Medulla oblongata (tissue), 1 donor: ENCODE data around the gene CLN5.
"Not testable (repeated sequence)": the region's sequence is repeated elsewhere in the genome, so short reads cannot be mapped to it uniquely, and the experiment has no call there.

ENCODE experiments used
- DNase-seq: peaks from one replicate; pipeline ENCODE4 v3.0.0-alpha.2; 2015; ENCODE audit errors: extremely low spot score

CLN5 gene

GRCh38 chr13:76991796-76992547 is at the start of gene CLN5:
CLN5 (plus strand) TSS chr13:76992081; CDS start chr13:76992099, 18 bp downstream.
- DNase-seq = peak; percentile 95

DNA sequence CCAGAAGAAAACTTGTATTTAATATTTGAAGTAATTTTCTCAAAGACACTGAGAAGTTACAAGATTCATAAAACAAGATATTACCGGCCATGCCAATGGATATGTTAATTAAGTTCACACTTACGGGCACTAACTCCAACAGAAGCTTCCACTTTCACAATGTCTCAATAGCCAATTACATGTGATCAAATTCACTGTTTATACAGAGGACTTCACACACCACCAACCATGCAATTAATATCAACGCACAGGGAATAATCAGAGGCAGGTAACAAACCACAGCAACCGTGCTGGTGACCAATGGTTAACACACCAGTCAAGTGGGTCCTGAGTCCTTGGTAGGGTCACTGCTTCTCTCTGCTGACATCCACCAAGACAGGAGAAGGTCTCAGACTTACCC is 49.5 kb upstream of the CLN5 start:
- no peak for DNase-seq

DNA sequence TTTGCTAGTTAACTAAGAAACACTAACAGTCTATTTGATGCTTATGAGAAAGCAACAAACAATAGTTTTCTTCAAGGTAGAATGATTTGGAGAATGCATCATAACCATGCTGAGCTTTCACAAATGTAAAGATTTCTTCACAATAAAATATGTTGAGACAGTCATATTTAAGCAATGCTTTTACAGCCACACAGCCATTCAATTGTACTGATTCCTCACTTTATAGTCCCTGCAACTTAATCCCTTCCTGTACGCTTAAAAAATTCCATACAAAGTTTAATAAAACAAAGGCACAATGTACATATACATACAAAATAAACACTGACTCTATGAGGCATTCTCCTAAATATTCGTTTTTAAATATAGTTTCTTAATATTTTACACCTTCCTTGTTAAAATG is 48.2 kb upstream of the CLN5 start:
- no peak for DNase-seq

GRCh38 chr13:76944456-76944855 is 47.4 kb upstream of the CLN5 start:
- no peak for DNase-seq

GRCh38 chr13:76948149-76948548 is 43.7 kb upstream of the CLN5 start, which contains the start of gene ACOD1:
ACOD1 (plus strand) TSS chr13:76948511; CDS start chr13:76948559, 48 bp downstream.
- DNase-seq = no peak

GRCh38 chr13:76950101-76950500 is 41.8 kb upstream of the CLN5 start:
- no peak for DNase-seq

GRCh38 chr13:76953968-76954367 is 37.9 kb upstream of the CLN5 start:
- peak; percentile 32 for DNase-seq

DNA sequence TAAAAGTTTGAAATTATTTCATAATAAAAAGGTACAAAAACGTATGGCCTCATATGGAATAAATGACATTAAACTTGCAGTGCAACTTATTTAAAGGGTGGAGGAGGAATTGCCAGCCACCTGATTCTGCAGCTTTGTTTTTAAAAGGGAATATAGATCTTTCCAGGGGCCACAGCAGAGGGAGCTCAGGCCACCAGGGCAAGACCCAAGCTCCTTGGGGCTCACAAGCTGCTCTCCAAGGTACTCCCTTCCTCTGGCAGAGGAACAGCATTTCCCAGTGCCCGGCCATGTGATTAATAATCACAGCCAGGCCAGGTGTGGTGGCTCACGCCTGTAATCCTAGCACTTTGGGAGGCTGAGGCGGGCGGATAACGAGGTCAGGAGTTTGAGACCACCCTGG is 37.3 kb upstream of the CLN5 start:
- no peak for DNase-seq

DNA sequence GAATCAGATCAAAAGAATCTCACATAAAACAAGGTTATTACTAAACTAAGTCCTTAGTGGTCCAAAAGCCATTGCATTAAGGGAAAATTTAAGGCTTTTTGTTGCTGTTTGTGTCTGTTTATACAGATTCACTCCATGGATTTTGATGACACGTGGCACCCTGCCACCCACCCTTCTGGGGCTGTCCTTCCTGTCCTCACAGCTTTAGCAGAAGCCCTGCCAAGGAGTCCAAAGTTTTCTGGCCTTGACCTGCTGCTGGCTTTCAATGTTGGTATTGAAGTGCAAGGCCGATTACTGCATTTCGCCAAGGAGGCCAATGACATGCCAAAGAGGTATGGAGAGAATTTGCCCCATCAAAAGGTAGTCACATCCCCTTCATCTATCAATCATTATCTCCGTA is 36.7 kb upstream of the CLN5 start:
- DNase-seq = no peak

DNA sequence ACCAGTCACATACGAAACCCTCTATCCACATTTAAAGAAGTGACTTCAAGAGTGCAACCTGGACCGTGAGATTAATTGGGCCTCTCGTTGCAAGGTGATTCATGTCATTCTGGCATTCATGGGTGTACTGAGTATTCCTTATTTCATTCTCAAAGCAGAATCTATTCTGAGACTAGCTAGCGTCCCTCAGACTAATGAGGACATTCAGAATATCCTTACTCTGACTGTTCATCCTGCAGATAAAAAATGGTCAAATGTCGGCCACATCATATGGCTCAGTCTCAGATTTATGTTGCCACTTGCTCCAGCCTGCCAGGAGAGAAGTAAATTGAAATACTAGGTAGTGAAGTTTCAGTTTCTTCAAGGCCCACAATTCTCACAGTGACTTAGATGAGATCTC is 36.2 kb upstream of the CLN5 start:
- DNase-seq = no peak

- no peak for DNase-seq
Measured at GRCh38 chr13:76958841-76959432, 32.9 kb upstream of the CLN5 start.

- DNase-seq = not testable (repeated sequence)
Measured at GRCh38 chr13:76959734-76960133, 32.1 kb upstream of the CLN5 start.

DNA sequence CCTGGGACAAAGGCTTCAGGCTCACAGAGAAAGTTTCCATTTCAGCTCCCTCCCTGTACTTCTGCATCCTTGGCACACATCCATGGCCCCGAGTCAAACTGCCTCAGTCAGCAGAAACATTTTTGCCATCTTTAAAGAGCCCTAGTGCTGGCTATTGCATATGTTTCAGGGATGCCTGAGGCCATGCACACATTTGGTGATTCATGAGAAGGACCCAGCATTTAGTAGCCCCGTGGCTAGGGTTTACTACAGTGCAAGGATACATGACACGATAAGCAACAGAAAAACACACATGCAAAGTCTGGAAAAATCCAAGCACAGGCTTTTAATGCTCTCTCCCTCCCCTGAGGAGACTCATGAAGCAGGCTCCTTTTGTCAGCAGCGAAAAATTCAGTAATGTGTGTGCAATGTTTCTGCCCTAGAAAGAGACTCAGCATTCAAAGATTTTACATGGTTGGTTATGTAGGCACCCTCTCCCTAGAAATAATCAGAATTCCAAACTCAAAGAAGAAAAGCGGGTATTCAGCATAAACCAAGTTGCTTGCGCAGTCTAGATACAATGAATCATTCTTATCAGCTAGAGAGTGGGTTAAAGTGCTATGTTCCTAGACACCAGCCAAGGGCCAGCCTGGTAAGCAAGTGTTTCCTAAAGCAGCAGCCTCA is 26.0 kb upstream of the CLN5 start:
- peak; percentile 57 for DNase-seq

GRCh38 chr13:76967031-76967430 is 24.9 kb upstream of the CLN5 start:
- DNase-seq = no peak

GRCh38 chr13:76968041-76968440 is 23.8 kb upstream of the CLN5 start:
- DNase-seq = no peak

- no peak for DNase-seq
Measured at GRCh38 chr13:76969488-76970365, 22.2 kb upstream of the CLN5 start.

GRCh38 chr13:76971215-76971614 is 20.7 kb upstream of the CLN5 start:
- DNase-seq = no peak

DNA sequence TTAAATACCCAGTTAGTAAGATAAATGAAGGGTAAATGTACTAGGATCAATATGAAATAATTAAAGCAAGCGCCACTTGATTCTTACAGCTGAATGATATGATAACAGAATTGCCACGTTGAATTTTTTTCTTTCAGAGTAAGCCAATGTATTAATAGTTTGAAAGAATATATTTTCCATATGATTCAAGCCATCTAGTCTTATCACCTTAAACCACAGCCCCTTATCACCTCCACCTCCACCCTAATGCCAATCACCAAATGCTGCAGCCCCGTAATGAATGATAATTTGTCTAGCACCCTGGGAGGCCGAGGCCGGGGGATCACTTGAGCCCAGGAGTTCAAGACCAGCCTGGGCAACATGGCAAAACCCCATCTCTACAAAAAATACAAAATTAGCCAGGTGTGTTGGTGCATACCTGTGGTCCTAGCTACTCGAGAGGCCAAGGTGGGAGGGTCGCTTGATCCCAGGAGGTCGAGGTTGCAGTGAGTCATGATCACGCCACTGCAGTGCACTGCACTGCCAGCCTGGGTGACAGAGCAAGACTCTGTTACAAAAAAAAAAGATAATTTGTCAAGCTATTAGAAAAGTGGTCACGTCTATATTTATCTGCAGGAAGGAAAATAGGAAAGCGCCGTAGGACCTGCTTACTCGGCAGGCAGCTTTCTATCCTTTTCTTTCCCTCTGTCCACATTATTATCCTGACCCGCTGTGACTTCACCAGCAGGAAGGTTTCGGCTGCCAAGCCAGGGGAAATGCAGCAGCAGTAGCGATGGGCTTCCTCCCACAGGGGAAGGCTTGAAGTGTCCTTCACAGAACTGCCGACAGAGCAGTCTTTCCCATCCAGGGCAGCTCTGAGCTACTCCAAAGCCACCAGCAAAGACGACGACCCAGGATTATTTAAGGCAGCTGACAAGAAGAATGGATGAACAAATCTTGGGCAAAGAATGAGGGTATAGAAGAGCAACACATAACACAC is 19.7 kb upstream of the CLN5 start:
- peak; percentile 36 for DNase-seq

DNA sequence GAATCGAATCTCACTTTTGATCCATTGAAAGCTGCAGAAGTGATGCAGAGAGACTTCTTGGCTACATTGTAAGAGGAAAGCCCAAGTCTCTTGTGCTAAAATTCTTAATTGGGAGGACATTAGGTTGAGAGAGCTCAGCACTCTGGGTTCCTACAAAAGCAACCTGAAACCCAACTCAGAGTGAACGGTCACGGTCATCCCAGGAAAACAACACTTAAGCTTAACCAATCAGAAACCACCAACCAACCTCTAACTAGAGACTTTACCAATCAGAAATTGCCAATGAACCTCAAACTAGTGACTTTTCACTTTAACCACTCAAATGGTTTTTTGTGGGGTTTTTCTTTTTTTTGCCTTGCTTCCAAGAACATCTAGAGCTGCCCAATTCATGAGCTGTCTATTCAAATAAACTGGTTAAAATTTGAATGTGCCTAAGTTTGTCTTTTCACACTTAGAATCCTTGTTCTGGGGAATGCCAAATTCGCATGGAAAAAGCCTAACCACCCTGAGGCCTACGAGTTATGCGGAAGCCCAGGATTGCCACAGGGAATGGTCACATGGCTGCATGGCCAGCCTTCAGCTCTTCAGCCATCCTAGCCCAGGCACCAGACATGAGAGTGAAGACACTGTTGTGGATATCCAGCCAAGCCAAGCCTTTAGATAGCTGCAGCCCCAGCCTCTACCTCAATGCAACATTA is 17.8 kb upstream of the CLN5 start:
- DNase-seq = no peak

DNA sequence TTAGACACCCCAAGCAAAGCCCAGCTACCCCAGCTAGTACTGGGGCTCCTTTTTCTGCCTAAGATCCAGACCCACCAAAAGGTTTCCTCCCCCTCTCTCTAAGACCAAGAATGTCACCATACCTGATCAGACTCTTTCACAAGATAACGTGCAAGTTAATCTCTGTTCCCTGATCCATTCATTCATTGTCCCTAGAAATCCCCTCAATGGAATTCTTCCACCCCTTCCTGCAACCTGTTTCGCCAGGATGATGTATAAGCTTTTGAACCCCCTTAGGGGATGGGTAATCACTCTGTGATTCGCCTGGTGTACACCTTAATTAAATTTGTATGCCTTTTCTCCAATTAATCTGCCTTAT is 17.3 kb upstream of the CLN5 start:
- DNase-seq = no peak
